ENCODE measurements around the gene MIA3. TPM values are rescaled to one million over a fixed set of nuclear protein-coding genes. Genes with fewer than 3 reads are reported as not detected.

Gene MIA3
- polyA plus RNA-seq, 1 of the 3 experiments (the other 2 are of a cell fraction): 51.4 TPM

DNA sequence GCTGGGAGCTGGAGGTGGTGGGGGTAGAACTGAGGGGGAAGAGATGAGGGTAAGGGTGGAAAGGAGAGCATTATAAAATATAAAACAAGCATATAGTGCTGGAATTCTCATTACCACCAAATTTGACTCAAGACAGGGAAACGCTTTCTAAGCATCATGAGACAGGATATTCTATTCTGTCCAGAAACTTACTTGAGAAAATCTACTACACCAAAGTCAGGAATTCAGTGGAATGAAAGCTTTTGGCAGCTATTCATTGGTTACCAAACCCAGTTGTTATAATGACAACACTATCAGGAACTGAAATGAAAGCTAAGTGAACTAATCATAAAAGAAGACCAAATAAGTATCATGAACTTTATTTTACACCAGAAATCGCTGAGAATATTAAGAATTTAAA is 79.9 kb downstream of the MIA3 start:
- ChIA-PET POLR2A (interaction anchor here (0.6 kb wide), 1 partner anchor 18 kb away, joined by 3 read pairs; no protein-coding TSS in a partner anchor), CTCF (interaction anchor here (1.3 to 1.6 kb wide), 2 partner anchors 14 to 63 kb away, joined by 3 read pairs; no protein-coding TSS in a partner anchor)
- Histone ChIP-seq H3K4me2 (no peak overlapping the region), H3K27ac (ENCODE audit: low read depth in 2 of 2, low read length in 1 of 2) (peak overlapping the region in 1 of 2 experiments; percentile 32; a peak in 1 of 4 replicates), H3K4me1 (ENCODE audit: control insufficient read depth in 1 of 2, insufficient read depth in 2 of 2, low read depth in 1 of 2, low read length in 1 of 2) (peaks cover 0 to 7% of the 10 kb centered on the region in 2 experiments; a peak in 2 of 4 replicates), H3F3A (replicated peaks; ENCODE audit: insufficient read depth) (peaks cover 5% of the 10 kb centered on the region), H2AFZ (ENCODE audit: low read depth) (no peak overlapping the region), H3K27me3 (ENCODE audit: insufficient read depth) (no peaks in the 10 kb centered on the region), H3K9ac (no peak overlapping the region), H3K9me2 (no peaks in the 10 kb centered on the region), H4K20me1 (ENCODE audit: insufficient read depth) (no peaks in the 10 kb centered on the region), H3K9me3 (no peaks in the 10 kb centered on the region), H3K79me2 (ENCODE audit: insufficient read depth) (peaks cover 56% of the 10 kb centered on the region), H3K36me3 (replicated peaks in 1 of 2; ENCODE audit: control insufficient read depth in 1 of 2, insufficient read depth in 2 of 2, low read length in 1 of 2) (peaks cover 29 to 61% of the 10 kb centered on the region in 2 experiments), H3K4me3 (ENCODE audit: low read depth in 2 of 2, low read length in 1 of 2) (no peak overlapping the region)
- DNase-seq: no peak
- WGBS (ENCODE audit: low lambda C conversion rate): 85% methylated on average over 2 of the region's 2 CpGs
- TF ChIP-seq RFX5 (IDR thresholded peaks at IDR 0.05; ENCODE audit: low read length) (no peak), SIN3A (IDR thresholded peaks at IDR 0.05; ENCODE audit: borderline replicate concordance, low read depth, low read length) (no peak), EP300 (IDR thresholded peaks at IDR 0.05; ENCODE audit: borderline replicate concordance in 1 of 2, low read depth in 1 of 2, low read length in 1 of 2) (no peak)

DNA sequence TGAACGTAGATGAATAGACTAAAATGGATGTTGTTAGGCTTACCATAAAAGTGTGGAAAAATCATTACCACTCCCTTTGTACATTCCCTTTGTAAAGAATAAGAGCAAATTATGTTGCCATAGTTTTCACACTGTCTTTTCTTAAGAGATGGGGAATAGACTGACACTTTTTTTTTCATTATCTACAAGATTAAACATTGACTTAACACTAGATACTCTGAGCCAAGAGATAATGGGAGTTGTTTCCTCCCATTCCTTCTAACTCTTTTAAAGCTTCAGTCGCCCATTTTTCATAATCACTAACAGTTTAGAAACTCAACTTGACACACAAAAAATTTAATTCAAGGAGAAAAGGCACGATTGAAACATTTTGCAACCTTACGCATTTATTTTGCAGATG is 84.3 kb downstream of the MIA3 start:
- CTCF ChIA-PET: no interaction called here
- Histone ChIP-seq H3K36me3 (replicated peaks in 1 of 2; ENCODE audit: control insufficient read depth in 1 of 2, insufficient read depth in 2 of 2, low read length in 1 of 2) (peaks cover 20 to 55% of the 10 kb centered on the region in 2 experiments), H4K20me1 (ENCODE audit: insufficient read depth) (no peaks in the 10 kb centered on the region; the same call in 1 of the 2 replicates), H3K9ac (no peak overlapping the region), H3K9me3 (no peaks in the 10 kb centered on the region), H3K27ac (ENCODE audit: low read depth in 2 of 2, low read length in 1 of 2) (no peak overlapping the region), H3K27me3 (ENCODE audit: insufficient read depth) (no peaks in the 10 kb centered on the region), H3F3A (replicated peaks; ENCODE audit: insufficient read depth) (peaks cover 4% of the 10 kb centered on the region), H2AFZ (ENCODE audit: low read depth) (no peak overlapping the region), H3K79me2 (ENCODE audit: insufficient read depth) (peaks cover 69% of the 10 kb centered on the region), H3K4me3 (ENCODE audit: low read depth in 2 of 2, low read length in 1 of 2) (no peak overlapping the region), H3K9me2 (no peaks in the 10 kb centered on the region), H3K4me1 (ENCODE audit: control insufficient read depth in 1 of 2, insufficient read depth in 2 of 2, low read depth in 1 of 2, low read length in 1 of 2) (0 out of 4 replicates have a peak, but pooled peaks cover 0 to 7% of the 10 kb centered on the region in 2 experiments), H3K4me2 (no peak overlapping the region)
- WGBS (ENCODE audit: low lambda C conversion rate): over 99% methylated on average over 4 of the region's 4 CpGs
- DNase-seq: no peak
- POLR2A ChIA-PET: no interaction called here
- TF ChIP-seq, protein P1, sequence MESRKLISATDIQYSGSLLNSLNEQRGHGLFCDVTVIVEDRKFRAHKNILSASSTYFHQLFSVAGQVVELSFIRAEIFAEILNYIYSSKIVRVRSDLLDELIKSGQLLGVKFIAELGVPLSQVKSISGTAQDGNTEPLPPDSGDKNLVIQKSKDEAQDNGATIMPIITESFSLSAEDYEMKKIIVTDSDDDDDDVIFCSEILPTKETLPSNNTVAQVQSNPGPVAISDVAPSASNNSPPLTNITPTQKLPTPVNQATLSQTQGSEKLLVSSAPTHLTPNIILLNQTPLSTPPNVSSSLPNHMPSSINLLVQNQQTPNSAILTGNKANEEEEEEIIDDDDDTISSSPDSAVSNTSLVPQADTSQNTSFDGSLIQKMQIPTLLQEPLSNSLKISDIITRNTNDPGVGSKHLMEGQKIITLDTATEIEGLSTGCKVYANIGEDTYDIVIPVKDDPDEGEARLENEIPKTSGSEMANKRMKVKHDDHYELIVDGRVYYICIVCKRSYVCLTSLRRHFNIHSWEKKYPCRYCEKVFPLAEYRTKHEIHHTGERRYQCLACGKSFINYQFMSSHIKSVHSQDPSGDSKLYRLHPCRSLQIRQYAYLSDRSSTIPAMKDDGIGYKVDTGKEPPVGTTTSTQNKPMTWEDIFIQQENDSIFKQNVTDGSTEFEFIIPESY (IDR thresholded peaks at IDR 0.05; ENCODE audit: borderline replicate concordance, low read depth): no peak
- no peak for TF ChIP-seq TEAD4 (IDR thresholded peaks at IDR 0.05; ENCODE audit: borderline replicate concordance, insufficient read depth)
- no peak for TF ChIP-seq FOXM1 (IDR thresholded peaks at IDR 0.05; ENCODE audit: low read depth)
- TF ChIP-seq, protein P2, sequence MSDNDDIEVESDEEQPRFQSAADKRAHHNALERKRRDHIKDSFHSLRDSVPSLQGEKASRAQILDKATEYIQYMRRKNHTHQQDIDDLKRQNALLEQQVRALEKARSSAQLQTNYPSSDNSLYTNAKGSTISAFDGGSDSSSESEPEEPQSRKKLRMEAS (IDR thresholded peaks at IDR 0.05; ENCODE audit: low read depth): no peak

DNA sequence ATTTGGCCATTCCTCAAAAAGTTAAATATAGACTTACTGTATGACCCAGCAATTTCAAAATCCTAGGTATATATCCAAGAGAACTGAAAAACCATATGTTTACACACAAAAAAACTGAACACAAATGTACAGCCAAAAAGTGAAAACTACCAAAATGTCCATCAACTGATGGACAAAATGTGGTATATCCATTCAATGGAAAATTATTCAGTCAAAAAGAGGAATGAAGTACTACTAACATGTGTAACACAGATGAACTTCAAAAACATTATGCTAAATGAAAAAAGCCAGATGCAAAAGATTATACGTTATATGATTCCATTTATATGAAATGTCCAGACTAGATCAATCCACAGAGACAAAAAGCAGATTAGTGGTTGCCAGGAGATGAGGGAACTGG is 86.4 kb downstream of the MIA3 start:
- H3K9ac ChIP-seq: no peak overlapping the region
- TF ChIP-seq, protein P3, sequence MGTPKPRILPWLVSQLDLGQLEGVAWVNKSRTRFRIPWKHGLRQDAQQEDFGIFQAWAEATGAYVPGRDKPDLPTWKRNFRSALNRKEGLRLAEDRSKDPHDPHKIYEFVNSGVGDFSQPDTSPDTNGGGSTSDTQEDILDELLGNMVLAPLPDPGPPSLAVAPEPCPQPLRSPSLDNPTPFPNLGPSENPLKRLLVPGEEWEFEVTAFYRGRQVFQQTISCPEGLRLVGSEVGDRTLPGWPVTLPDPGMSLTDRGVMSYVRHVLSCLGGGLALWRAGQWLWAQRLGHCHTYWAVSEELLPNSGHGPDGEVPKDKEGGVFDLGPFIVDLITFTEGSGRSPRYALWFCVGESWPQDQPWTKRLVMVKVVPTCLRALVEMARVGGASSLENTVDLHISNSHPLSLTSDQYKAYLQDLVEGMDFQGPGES (IDR thresholded peaks at IDR 0.05; ENCODE audit: low read depth, low read length): no peak
- no peak for TF ChIP-seq POLR2AphosphoS5 (IDR thresholded peaks at IDR 0.05; ENCODE audit: low read depth, low read length)
- no peak for TF ChIP-seq RXRA (IDR thresholded peaks at IDR 0.05; ENCODE audit: borderline replicate concordance, low read depth)
- no peak for DNase-seq
- H3K27ac ChIP-seq (ENCODE audit: low read depth in 2 of 2, low read length in 1 of 2): no peak overlapping the region
- H3K79me2 ChIP-seq (ENCODE audit: insufficient read depth): peaks cover 82% of the 10 kb centered on the region
- no peaks in the 10 kb centered on the region for H3K27me3 ChIP-seq (ENCODE audit: insufficient read depth)
- no peak overlapping the region for H2AFZ ChIP-seq (ENCODE audit: low read depth)
- no peaks in the 10 kb centered on the region for H3K9me2 ChIP-seq
- peaks cover 20 to 42% of the 10 kb centered on the region in 2 experiments for H3K36me3 ChIP-seq (replicated peaks in 1 of 2; ENCODE audit: control insufficient read depth in 1 of 2, insufficient read depth in 2 of 2, low read length in 1 of 2)
- CTCF ChIA-PET: no interaction called here
- H3F3A ChIP-seq (replicated peaks; ENCODE audit: insufficient read depth): no peaks in the 10 kb centered on the region
- no peaks in the 10 kb centered on the region for H3K9me3 ChIP-seq
- no peaks in the 10 kb centered on the region; a peak in 2 of 4 replicates for H3K4me1 ChIP-seq (ENCODE audit: control insufficient read depth in 1 of 2, insufficient read depth in 2 of 2, low read depth in 1 of 2, low read length in 1 of 2)
- H3K4me3 ChIP-seq (ENCODE audit: low read depth in 2 of 2, low read length in 1 of 2): no peak overlapping the region
- H4K20me1 ChIP-seq (ENCODE audit: insufficient read depth): no peaks in the 10 kb centered on the region; the same call in 1 of the 2 replicates
- POLR2A ChIA-PET: no interaction called here
- 83% methylated on average over 1 of the region's 1 CpG for WGBS (ENCODE audit: low lambda C conversion rate)
- H3K4me2 ChIP-seq: no peak overlapping the region
